Stimulated activated CD4-positive, alpha-beta T cell treated with anti-CD3 and anti-CD28 coated beads, Interleukin-4, amount 100 ng/mL, for 24 hours (primary cell): ENCODE data around the gene FAP.
A peak's percentile ranks its signal among the peaks of the same experiment; 100 is the strongest.

Source experiments
- DNase-seq: peaks from one replicate; pipeline ENCODE4 v3.0.0-alpha.2; 2020

The FAP gene

GRCh38 chr2:162185541-162186232 is 57.6 kb downstream of the FAP start:
- no peak for DNase-seq

DNA sequence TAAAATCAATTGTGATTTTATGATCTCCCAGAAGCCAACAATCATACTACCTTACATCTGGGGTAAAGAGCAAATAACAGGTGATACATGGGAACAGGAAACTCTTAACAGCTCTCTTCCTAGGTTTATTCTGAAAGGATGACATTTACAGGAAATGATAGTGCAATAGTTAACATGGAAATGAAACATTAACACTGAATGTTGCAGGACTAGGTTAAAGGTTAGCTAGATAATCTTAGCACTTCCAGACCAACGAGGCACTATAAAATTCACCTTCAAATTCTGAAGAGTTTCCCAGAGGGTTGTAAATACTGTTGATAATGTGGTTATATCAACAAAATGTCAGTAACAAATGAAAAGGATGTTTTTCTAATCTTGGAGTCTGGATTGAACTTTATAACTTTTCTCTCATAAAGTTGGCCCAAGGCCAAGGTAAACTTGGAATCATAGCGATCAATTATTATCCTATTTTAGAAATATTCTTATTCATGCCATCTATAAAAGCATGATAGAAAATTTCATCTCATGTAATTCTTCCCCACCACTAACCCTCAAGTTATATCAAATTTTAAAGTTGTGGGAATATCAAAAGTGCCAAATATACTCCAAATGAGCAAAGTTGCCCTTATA is 58.3 kb downstream of the FAP start:
- DNase-seq = no peak

GRCh38 chr2:162184359-162184758 is 58.9 kb downstream of the FAP start:
- DNase-seq = no peak

DNA sequence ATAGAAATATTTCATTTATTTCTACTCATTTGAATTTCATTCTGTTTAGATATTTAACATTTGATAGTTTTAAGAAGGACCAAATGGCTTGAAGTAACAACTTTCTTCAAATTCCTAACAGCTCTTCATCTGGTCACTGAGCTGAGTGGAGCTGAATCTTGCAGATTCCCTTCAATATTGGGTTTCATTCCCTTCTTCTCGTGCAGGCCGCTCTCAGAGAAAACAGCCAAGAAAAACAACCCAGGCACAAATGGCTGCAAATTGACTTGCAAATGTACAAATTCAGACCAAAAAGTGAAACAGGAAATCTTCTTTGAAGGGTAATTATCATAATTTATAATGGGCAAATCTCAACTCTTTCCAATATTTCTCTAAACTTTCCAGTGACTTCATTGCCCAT is 60.9 kb downstream of the FAP start:
- no peak for DNase-seq

DNA sequence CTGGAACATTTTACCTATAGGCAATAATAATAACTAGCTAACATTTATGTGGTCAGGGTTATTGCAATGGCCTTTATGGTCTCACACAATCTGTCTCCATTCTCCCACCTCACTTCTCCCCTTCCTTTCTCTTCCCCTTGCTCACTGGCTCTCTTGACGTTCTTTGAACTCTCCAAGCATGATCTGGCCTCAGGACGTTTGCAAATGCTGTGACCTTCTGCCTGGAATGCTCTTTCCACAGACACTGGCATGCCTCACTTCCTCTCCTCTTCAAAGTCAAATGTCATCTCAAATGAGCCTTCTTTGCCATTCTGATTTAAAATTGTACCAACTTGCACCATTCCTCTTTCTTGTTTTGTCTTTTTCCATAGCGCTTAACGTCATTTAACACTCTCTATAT is 65.9 kb downstream of the FAP start:
- no peak for DNase-seq

GRCh38 chr2:162175714-162176113 is 67.5 kb downstream of the FAP start:
- DNase-seq = no peak

- DNase-seq = no peak
Observed at GRCh38 chr2:162174746-162175145, 68.5 kb downstream of the FAP start.

DNA sequence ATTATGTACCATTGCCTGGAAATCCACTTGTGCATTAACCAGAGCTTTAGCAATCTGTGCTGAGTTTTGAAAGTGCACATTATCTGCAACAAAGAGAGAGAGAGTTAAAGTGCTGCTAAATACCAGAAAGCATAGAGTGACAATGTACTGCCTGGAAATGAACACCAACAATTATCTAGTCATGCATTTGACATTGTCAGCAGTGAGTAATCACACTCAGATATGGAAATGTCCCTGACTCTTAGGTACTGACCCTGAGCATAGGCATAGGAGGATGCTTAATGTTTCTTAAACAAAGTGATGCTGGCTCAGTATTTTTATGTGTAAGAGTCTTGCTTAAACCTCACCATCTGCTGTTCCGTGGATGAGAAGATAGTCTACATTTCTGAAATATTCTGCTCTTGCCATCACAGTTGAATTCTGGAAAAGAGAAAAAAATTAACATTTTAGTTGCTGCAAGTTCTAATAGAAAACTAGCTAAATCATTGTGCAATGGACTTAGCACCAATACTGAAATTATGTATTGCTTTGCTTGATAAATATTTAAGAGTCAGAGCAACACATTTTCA is 70.4 kb downstream of the FAP start:
- no peak for DNase-seq

DNA sequence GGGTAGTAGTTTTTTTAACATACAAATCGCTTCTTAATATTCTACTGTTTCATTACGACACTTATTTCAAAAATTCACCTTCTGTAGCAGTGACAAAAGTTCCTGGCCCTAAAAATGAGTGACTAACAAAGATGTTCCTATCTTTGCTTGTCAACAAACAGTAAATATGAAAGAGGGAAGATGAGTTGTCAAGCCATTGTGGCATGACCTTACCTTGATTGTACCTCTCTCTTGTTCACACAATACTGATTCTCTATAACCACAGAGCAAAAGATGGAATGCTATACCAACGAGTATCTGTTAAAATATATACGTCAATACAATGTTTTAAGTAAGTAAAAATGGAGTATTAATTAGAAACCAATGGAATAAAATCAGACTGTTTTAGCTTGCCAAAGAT is 76.5 kb downstream of the FAP start:
- DNase-seq = no peak

DNA sequence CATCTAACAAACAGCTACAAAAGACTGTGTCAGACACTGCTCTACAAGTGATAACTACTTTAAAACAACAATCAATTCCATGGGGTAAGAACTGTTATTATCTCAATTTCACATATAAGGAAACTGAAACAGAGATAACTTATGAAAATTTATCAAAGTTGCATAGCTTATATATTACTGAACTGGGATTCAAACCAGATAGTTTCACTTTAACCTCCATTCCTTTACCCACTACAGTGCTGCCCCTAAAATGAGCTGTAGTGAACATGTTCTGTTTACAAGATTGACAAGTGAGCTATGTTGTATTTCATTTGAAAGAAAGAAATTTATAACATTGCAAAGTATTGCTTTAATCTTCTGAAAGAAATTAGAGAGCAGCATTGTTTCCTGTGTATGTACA is 77.1 kb downstream of the FAP start:
- DNase-seq = no peak

DNA sequence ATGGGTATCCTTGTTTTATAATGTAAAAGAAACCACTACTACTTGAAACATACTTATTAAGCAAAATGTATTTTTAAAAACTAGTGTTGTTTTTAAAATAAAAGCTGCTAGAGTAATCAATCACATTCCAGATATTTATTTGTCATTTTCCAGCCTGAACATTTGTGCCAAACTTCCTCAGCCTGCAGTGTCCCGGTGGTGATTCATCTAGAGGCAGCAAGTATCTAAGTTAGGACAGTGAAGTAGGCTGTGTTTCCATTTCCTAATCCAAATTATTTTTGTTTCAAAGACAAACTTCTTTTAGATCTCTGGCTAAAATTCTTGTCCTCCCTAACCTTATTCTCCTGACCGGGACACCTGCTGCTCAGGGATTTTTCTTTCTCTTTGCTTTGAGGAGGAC is 78.4 kb downstream of the FAP start:
- DNase-seq = no peak

DNA sequence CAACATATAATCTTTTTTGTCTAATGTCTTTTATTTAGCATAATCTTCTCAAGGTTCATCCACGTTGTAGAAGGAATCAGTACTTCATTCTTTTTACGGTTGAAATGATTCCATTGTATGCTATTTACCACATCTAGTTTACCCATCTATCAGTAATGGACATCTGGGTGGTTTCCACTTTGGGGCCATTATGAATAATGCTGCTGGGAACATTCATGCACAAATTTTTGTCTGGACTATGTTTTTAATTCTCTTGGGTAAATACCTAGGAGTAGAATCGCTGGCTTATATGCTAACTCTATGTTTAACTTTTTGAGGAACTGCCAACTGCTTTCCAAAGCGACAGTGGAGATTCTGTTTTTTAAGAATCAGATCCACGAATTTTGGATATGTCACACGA is 83.8 kb downstream of the FAP start:
- no peak for DNase-seq

- DNase-seq = no peak
Observed at GRCh38 chr2:162156149-162156548, 87.1 kb downstream of the FAP start.

- DNase-seq = no peak
Observed at GRCh38 chr2:162155093-162155492, 88.2 kb downstream of the FAP start.

DNA sequence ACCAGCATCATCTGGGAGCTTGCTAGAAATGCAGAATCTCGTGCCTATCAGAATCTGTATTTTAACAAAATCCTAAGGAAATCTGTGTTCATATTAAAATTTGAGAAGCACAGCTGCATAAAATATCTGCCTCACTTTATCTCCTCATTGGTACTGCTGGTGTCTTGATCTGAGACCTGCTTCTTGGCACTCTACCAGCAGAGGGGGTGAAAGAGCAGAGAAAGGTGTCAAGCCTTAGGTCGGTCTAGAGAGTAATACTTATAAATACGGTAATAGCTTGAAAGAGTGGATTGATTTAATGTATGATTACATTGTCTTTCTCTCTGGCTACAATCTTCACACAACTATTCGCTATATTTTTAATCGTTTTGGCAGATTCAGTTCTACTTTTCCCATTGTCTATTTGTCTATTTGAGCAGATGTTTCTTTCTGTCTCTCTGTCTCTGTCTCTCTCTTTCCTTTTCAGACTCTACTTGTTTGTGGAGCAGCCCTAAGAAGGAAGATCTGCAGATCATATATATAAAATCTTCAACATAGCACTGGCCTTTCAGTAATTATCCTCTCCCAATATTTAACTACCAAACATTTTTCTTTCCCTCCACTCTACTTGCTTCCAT is 89.5 kb downstream of the FAP start:
- peak; percentile 68 for DNase-seq

- DNase-seq = no peak
Observed at GRCh38 chr2:162152147-162152546, 91.1 kb downstream of the FAP start, which contains the start of gene GCG. Gene GCG, minus strand, starts transcription at chr2:162152247. Its CDS starts 3,069 bp downstream, at chr2:162149178.

DNA sequence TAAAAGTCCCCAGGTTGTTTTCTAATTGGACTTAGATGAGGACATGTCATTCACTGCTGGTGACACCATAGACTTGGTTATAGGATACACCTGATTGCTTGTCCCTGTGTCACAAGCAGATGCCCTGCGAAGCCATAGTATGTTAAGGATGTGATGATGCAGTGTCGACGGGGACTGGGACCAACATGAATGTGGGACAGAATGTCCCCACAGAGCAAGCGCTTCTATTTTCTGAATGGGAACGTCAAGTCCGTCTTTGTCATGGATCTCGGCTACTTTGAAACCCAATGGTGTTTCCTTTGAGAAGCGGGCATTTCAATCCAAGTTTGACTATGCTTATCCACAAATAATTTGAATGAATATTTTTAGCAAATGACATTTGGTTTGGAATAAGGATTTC is 93.3 kb downstream of the FAP start:
- DNase-seq = no peak

- no peak for DNase-seq
Observed at GRCh38 chr2:162149466-162149865, 93.8 kb downstream of the FAP start.

DNA sequence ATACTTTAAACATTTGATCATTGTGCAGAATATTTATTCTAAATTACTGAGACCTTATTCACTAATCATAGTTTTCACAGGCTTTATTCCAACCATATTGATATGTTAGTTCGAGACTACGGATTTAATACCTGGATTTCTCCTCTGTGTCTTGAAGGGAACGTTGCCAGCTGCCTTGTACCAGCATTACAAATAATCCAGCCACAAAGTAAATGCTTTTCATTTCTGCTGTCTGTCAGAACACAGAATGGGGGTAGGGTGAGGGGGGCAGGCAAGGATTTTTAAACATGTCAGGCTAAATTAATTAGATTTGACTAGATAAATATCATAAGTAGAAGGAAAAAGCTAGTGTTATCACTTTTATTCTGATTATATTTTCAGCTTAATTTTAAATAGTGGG is 94.3 kb downstream of the FAP start:
- no peak for DNase-seq

DNA sequence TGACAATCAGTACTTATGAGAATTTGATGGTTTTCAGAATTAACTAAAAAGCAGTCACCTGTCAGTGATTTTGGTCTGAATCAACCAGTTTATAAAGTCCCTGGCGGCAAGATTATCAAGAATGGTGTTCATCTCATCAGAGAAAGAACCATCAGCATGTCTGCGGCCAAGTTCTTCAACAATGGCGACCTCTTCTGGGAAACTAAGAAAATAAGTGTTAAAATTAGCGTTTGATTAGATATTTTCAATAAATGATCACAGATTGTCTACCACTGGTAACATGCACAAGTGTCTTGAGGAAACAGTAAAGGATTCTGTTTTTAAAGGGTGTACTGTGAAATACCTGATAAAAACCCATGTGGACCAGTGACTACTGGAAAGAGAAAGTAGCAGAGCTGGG is 99.3 kb downstream of the FAP start:
- DNase-seq = no peak

DNA sequence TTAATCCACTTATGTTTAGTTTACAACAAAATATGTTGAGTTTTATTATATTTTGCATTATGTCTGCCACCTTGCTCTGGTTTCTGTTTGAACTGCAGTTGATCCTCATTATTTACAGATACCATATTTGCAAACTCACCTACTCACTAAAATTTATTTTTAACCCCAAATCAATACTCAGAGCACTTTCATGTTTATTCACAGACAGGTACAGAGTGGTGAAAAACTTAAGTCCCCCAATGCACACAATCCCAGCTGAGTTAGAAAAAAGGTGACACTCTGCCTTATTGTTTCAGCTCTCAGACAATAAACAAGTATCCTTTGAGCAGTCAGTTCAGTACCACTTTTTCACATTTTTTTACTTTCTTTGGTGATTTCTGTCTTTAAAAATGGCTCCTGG is 104.9 kb downstream of the FAP start:
- DNase-seq = no peak

DNA sequence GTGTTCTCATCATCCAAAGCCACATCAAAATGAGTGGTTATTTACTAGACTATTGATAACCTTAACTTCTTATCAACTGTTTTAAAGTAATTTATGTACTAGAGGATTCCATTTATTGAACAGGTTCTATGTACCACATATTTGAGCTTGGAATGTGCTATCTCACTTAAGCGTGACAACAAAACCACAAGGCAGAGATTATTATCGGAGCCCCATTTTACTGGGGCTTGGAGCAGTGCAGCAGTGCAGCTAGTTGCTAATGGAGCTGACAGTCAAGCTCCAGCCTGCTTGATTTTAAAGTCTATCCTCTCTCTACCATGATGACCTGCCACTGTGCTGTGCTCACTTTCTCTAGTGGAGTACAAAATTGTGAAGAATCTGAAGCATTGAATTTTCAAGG is 115.8 kb downstream of the FAP start:
- DNase-seq = no peak

DNA sequence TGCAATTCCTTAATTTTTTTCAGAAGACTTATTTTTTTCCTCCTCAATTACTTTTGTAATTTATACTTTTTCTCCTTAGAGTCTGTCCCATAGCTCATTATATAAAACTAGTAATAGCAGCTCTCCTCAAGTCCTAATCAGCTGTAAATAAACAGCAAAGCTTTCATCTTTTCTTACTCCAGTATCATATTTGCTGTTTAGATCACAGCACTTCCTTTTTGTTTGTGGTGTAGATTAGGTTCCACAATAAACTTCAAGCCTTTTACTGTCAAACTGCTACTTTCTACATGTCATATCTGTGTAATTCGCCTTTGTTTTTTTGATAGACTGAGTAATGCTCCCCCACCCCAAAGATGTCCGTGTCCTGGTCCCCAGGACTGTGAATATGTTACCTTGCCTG is 116.7 kb downstream of the FAP start:
- DNase-seq = no peak

DNA sequence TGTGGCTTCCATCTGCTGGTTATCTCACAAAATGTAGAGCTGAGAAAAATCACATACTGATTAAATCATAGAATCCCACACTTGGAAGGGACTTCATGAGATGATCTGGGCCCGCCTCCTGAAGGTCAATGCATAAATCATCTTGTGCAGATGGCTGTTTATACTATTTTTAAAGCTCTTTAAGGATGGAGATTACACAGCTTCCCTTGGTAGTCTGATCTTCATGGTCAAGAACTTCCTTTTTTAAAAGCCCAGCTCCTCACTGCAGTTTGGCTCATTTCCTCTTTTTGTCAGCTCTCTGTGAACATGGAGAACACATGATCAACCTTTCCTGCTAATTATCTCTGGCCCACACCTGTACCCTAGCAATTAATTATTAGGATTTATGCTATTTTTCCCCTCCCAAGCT is 117.1 kb downstream of the FAP start:
- no peak for DNase-seq
